ENCODE measurements around the gene EXOC2.
"Not testable (repeated sequence)": the region's sequence is repeated elsewhere in the genome, so short reads cannot be mapped to it uniquely, and the experiment has no call there.

EXOC2 gene

GRCh38 chr6:561335-561734 lies 131.6 kb downstream of the EXOC2 start:
- DNase-seq (ENCODE audit: low read depth, low spot score); H3K4me3 ChIP-seq (ENCODE audit: low read length): not testable (repeated sequence)

GRCh38 chr6:558959-559358 lies 134.0 kb downstream of the EXOC2 start:
- no peak for DNase-seq (ENCODE audit: low read depth, low spot score)
- no peak overlapping the region for H3K4me3 ChIP-seq (ENCODE audit: low read length)

- H3K4me3 ChIP-seq (ENCODE audit: low read length), result no peak overlapping the region
- DNase-seq (ENCODE audit: low read depth, low spot score), result peak; percentile 8
Measured at GRCh38 chr6:558089-558488, 134.8 kb downstream of the EXOC2 start.

GRCh38 chr6:551829-552350 lies 141.0 kb downstream of the EXOC2 start:
- H3K4me3 ChIP-seq (ENCODE audit: low read length), result no peak overlapping the region
- no peak for DNase-seq (ENCODE audit: low read depth, low spot score)

GRCh38 chr6:551405-551804 lies 141.5 kb downstream of the EXOC2 start:
- no peak for DNase-seq (ENCODE audit: low read depth, low spot score)
- H3K4me3 ChIP-seq (ENCODE audit: low read length), result no peak overlapping the region

GRCh38 chr6:549906-550305 lies 143.0 kb downstream of the EXOC2 start:
- DNase-seq (ENCODE audit: low read depth, low spot score), result no peak
- no peak overlapping the region for H3K4me3 ChIP-seq (ENCODE audit: low read length)

- no peak for DNase-seq (ENCODE audit: low read depth, low spot score)
- no peak overlapping the region for H3K4me3 ChIP-seq (ENCODE audit: low read length)
Measured at GRCh38 chr6:548517-548916, 144.4 kb downstream of the EXOC2 start.

GRCh38 chr6:548091-548490 lies 144.8 kb downstream of the EXOC2 start:
- H3K4me3 ChIP-seq (ENCODE audit: low read length), result no peak overlapping the region
- no peak for DNase-seq (ENCODE audit: low read depth, low spot score)

GRCh38 chr6:540490-540889 lies 152.4 kb downstream of the EXOC2 start:
- DNase-seq (ENCODE audit: low read depth, low spot score), result no peak
- H3K4me3 ChIP-seq (ENCODE audit: low read length), result no peak overlapping the region

GRCh38 chr6:537114-537513 lies 155.8 kb downstream of the EXOC2 start:
- no peak overlapping the region for H3K4me3 ChIP-seq (ENCODE audit: low read length)

GRCh38 chr6:530425-530824 lies 162.5 kb downstream of the EXOC2 start:
- H3K4me3 ChIP-seq (ENCODE audit: low read length), result no peak overlapping the region
- no peak for DNase-seq (ENCODE audit: low read depth, low spot score)

More at GRCh38 chr6:537114-537513, 155.8 kb downstream of the EXOC2 start:
- DNase-seq (ENCODE audit: low read depth, low spot score), result no peak

GRCh38 chr6:528989-529388 lies 163.9 kb downstream of the EXOC2 start:
- no peak overlapping the region for H3K4me3 ChIP-seq (ENCODE audit: low read length)
- DNase-seq (ENCODE audit: low read depth, low spot score), result no peak

GRCh38 chr6:527989-528673 lies 164.8 kb downstream of the EXOC2 start:
- no peak for DNase-seq (ENCODE audit: low read depth, low spot score)

GRCh38 chr6:524803-525202 lies 168.1 kb downstream of the EXOC2 start:
- DNase-seq (ENCODE audit: low read depth, low spot score), result no peak
- no peak overlapping the region for H3K4me3 ChIP-seq (ENCODE audit: low read length)

More at GRCh38 chr6:527989-528673, 164.8 kb downstream of the EXOC2 start:
- no peak overlapping the region for H3K4me3 ChIP-seq (ENCODE audit: low read length)

GRCh38 chr6:520820-521219 lies 172.1 kb downstream of the EXOC2 start:
- no peak overlapping the region for H3K4me3 ChIP-seq (ENCODE audit: low read length)
- DNase-seq (ENCODE audit: low read depth, low spot score), result no peak

GRCh38 chr6:518218-518617 lies 174.7 kb downstream of the EXOC2 start:
- H3K4me3 ChIP-seq (ENCODE audit: low read length), result no peak overlapping the region
- DNase-seq (ENCODE audit: low read depth, low spot score), result no peak

- DNase-seq (ENCODE audit: low read depth, low spot score), result no peak
- no peak overlapping the region for H3K4me3 ChIP-seq (ENCODE audit: low read length)
Measured at GRCh38 chr6:516213-516612, 176.7 kb downstream of the EXOC2 start.

GRCh38 chr6:515267-515666 lies 177.7 kb downstream of the EXOC2 start:
- H3K4me3 ChIP-seq (ENCODE audit: low read length), result no peak overlapping the region
- DNase-seq (ENCODE audit: low read depth, low spot score), result no peak

- DNase-seq (ENCODE audit: low read depth, low spot score), result no peak
- H3K4me3 ChIP-seq (ENCODE audit: low read length), result no peak overlapping the region
Measured at GRCh38 chr6:514396-514978, 178.5 kb downstream of the EXOC2 start.

GRCh38 chr6:513961-514360 lies 179.0 kb downstream of the EXOC2 start:
- H3K4me3 ChIP-seq (ENCODE audit: low read length), result no peak overlapping the region
- no peak for DNase-seq (ENCODE audit: low read depth, low spot score)

GRCh38 chr6:513058-513457 lies 179.9 kb downstream of the EXOC2 start:
- no peak overlapping the region for H3K4me3 ChIP-seq (ENCODE audit: low read length)
- DNase-seq (ENCODE audit: low read depth, low spot score), result no peak

Measured in Jurkat, Clone E6-1 (cell line).